Uterus (tissue), 2 donors: Measurements from ENCODE around the gene KIF3B.

Experiments used
- CTCF ChIP-seq, 4 experiments: fragments of 200-600 bp in 2 of 4; fragments of 450-650 bp in 2 of 4; sonication (generic) in 2 of 4; IDR thresholded peaks; one replicate each; pipeline ENCODE4 v1.5.1; 2016 to 2019; ENCODE audit warnings: antibody characterized with exemption in 4 of 4, mild to moderate bottlenecking in 2 of 4, moderate library complexity in 1 of 4
- POLR2A ChIP-seq, 2 donors: fragments of 450-650 bp; IDR thresholded peaks; one replicate each; pipeline ENCODE4 v1.6.1; 2016; ENCODE audit warnings: antibody characterized with exemption in 2 of 2, mild to moderate bottlenecking in 1 of 2, moderate library complexity in 1 of 2

GRCh38 chr20:32315399-32315798 lies 37.9 kb downstream of the KIF3B start:
- no peak for TF ChIP-seq CTCF (IDR thresholded peaks at IDR 0.05)
- no peak for TF ChIP-seq POLR2A (IDR thresholded peaks at IDR 0.05)
